Stimulated activated effector memory CD8-positive, alpha-beta T cell treated with anti-CD3 and anti-CD28 coated beads, Interleukin-12 subunit alpha, Interleukin-12 subunit beta, amount 100 ng/mL, for 72 hours (primary cell): ENCODE measurements around the gene SLC4A7.
A peak's percentile ranks its signal among the peaks of the same experiment; 100 is the strongest.

Experiments
- ATAC-seq: fragments of 150-1000 bp; cut with Tn5 transposase; 2 replicates; pipeline ENCODE4 v1.10.0; 2021
- DNase-seq, 2 donors: peaks; one replicate each; pipeline ENCODE4 v3.0.0; 2021 to 2022; ENCODE audit warnings: low spot score in 2 of 2
- H3K27ac Mint-ChIP-seq: one replicate; pipeline ENCODE4 v1.8.0; 2022; ENCODE audit warnings: mild to moderate bottlenecking, mixed read lengths
- H3K36me3 Mint-ChIP-seq: one replicate; pipeline ENCODE4 v1.8.0; 2022; ENCODE audit warnings: mild to moderate bottlenecking, mixed read lengths
- H3K4me1 Mint-ChIP-seq: one replicate; pipeline ENCODE4 v1.8.0; 2022; ENCODE audit warnings: mixed read lengths
- H3K4me3 Mint-ChIP-seq: one replicate; pipeline ENCODE4 v1.8.0; 2022; ENCODE audit warnings: mild to moderate bottlenecking, mixed read lengths
- H3K9me3 Mint-ChIP-seq: one replicate; pipeline ENCODE4 v1.8.0; 2022; ENCODE audit warnings: mixed read lengths

Gene SLC4A7

GRCh38 chr3:27366062-27366591, 118.1 kb downstream of the SLC4A7 start:
- no peak overlapping the region for H3K4me3 Mint-ChIP-seq
- H3K9me3 Mint-ChIP-seq = no peaks in the 10 kb centered on the region
- ATAC-seq (no peak), DNase-seq (no peak)
- H3K4me1 Mint-ChIP-seq = peaks cover 21% of the 10 kb centered on the region
- H3K36me3 Mint-ChIP-seq = peaks cover 7% of the 10 kb centered on the region
- no peak overlapping the region for H3K27ac Mint-ChIP-seq

DNA sequence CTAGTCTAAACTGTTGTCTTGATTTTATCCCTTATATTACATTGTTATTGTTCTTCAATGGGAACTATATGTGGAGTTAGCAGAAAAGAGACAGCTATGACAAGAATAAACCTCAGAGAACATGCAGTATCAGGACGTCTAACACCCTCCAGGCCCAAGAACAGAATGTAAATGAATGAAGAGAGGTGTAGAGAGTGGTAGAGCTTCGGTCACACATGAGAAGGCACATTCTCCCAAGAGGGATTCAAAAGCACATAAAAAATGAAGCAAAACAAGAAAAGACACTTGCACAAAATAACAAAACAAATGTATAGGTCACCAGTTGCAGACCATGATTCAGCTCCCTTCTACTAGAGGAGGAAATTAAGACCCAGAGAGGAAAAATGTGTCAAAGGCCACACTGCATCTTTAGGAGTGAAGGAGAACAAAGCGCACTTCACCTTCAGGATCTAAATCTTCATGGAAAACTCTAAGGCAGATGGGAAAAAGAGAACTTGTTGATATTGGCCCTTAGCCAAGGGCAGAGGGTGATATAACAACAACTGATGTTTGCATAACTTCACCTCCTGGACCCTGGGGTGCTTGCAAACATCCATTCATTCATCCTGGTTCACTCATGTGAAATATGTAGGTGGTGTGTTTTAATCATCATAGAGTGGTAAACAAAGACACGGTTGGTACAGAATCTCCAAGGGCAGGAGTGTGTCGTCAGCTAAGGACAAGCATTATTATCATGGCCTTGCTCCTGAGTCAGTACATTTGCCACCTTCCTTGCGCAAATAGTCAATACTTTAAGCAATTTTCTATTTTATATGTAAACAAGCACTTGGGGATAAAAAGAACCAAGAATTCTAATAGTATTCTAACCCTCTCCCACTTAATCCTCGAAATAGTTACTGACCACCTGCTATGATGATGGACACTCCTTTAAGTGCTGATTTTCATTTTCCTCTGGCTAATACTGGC, 123.8 kb downstream of the SLC4A7 start:
- Mint-ChIP-seq H3K4me3 (no peak overlapping the region), H3K9me3 (no peaks in the 10 kb centered on the region), H3K36me3 (no peaks in the 10 kb centered on the region), H3K4me1 (no peaks in the 10 kb centered on the region), H3K27ac (no peak overlapping the region)
- DNase-seq = no peak
- no peak for ATAC-seq

DNA sequence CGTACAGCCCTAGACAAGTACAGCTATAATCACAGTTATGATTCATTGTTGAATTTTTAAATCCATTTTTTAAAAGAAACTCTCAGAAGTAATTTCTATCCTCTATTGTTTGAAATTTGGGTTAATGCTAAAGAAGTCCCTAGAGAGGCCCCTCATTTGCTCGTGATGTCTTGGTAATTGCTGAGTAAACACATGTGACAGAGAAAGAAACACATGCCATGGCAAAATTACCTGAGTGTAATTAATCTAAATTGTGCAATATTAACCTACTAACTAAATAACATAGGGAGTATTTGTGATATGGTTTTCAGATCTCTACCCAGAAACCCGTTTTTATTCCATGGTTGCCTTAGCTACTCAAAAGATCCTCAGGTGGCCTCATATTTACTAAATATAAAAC, 125.8 kb downstream of the SLC4A7 start:
- Mint-ChIP-seq H3K9me3 (no peaks in the 10 kb centered on the region), H3K4me3 (peak overlapping the region; percentile 15), H3K4me1 (no peaks in the 10 kb centered on the region), H3K36me3 (no peaks in the 10 kb centered on the region), H3K27ac (no peak overlapping the region)
- DNase-seq (no peak), ATAC-seq (no peak)

DNA sequence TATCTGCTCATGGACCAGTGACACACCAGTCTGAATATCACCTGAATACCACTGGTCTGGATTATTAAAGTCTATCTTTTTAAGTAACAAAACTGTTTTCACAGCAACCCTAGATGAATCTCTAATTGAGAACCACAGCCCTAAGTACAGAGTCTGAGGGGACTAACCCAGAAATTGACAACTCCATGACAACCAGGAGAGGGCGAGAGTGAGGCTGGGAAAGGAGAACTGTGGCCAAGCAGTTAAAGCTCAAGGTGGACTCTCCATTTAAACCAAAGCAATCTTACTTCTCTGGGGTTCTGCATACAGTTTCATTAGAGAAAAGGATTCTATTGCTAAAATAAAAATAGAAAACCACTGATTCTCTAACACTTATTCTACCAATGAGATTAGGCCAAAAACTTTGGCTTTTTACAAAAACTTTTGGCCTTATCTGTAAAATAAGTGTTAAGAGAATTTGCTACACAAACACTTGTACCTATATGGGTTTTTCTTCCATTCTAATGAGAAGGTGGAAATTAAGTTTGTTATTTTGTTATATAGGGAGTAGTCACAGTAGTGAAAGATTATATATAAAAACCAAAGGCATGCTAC, 126.4 kb downstream of the SLC4A7 start:
- Mint-ChIP-seq H3K9me3 (no peaks in the 10 kb centered on the region), H3K36me3 (no peaks in the 10 kb centered on the region), H3K4me1 (no peaks in the 10 kb centered on the region), H3K4me3 (no peak overlapping the region), H3K27ac (no peak overlapping the region)
- DNase-seq (peak; percentile 42 to 76), ATAC-seq (peak; percentile 92)

- Mint-ChIP-seq H3K9me3 (no peaks in the 10 kb centered on the region), H3K27ac (no peak overlapping the region), H3K36me3 (no peaks in the 10 kb centered on the region), H3K4me3 (no peak overlapping the region), H3K4me1 (peaks cover 4% of the 10 kb centered on the region)
- ATAC-seq (no peak), DNase-seq (no peak)
Observed at GRCh38 chr3:27356976-27357375, 127.2 kb downstream of the SLC4A7 start.

- H3K4me3 Mint-ChIP-seq = no peak overlapping the region
- ATAC-seq = no peak
- H3K9me3 Mint-ChIP-seq = no peaks in the 10 kb centered on the region
- no peak overlapping the region for H3K27ac Mint-ChIP-seq
- H3K36me3 Mint-ChIP-seq = no peaks in the 10 kb centered on the region
- H3K4me1 Mint-ChIP-seq = peaks cover 20% of the 10 kb centered on the region
- no peak for DNase-seq
Observed at GRCh38 chr3:27354588-27355203, 129.5 kb downstream of the SLC4A7 start.

GRCh38 chr3:27354161-27354560, 130.0 kb downstream of the SLC4A7 start:
- H3K9me3 Mint-ChIP-seq = no peaks in the 10 kb centered on the region
- H3K36me3 Mint-ChIP-seq = no peaks in the 10 kb centered on the region
- H3K27ac Mint-ChIP-seq = no peak overlapping the region
- no peak overlapping the region for H3K4me3 Mint-ChIP-seq
- H3K4me1 Mint-ChIP-seq = peaks cover 26% of the 10 kb centered on the region
- DNase-seq (no peak), ATAC-seq (no peak)

DNA sequence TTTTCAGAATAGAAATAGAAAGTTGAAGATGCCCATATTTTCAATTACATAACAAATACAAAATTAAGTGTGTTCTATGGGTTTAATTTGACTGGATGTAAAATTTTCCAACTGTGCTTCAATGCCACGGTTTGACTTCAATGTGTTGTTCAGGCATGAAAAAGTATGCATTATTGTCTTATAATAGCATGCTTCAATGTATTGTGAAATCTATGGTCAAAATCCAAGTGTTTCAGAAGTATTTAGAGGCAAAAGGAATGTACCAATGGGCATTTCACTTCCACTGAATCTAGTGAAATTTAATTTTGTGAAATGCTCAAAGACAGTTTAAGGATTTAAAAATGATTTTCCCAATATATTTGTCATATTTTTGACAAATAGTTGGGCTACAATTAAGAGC, 131.0 kb downstream of the SLC4A7 start:
- Mint-ChIP-seq H3K9me3 (no peaks in the 10 kb centered on the region), H3K4me1 (peaks cover 34% of the 10 kb centered on the region), H3K4me3 (no peak overlapping the region), H3K27ac (no peak overlapping the region), H3K36me3 (no peaks in the 10 kb centered on the region)
- no peak for DNase-seq
- ATAC-seq = no peak

GRCh38 chr3:27352047-27352446, 132.1 kb downstream of the SLC4A7 start:
- no peak overlapping the region for H3K4me3 Mint-ChIP-seq
- DNase-seq (no peak), ATAC-seq (no peak)
- H3K4me1 Mint-ChIP-seq = peaks cover 34% of the 10 kb centered on the region
- no peaks in the 10 kb centered on the region for H3K36me3 Mint-ChIP-seq
- no peaks in the 10 kb centered on the region for H3K9me3 Mint-ChIP-seq
- H3K27ac Mint-ChIP-seq = no peak overlapping the region

GRCh38 chr3:27349832-27350231, 134.4 kb downstream of the SLC4A7 start:
- Mint-ChIP-seq H3K9me3 (no peaks in the 10 kb centered on the region), H3K4me3 (peak overlapping the region; percentile 31), H3K4me1 (peaks cover 41% of the 10 kb centered on the region), H3K27ac (peak overlapping the region; percentile 78), H3K36me3 (no peaks in the 10 kb centered on the region)
- no peak for DNase-seq
- peak; percentile 53 for ATAC-seq

DNA sequence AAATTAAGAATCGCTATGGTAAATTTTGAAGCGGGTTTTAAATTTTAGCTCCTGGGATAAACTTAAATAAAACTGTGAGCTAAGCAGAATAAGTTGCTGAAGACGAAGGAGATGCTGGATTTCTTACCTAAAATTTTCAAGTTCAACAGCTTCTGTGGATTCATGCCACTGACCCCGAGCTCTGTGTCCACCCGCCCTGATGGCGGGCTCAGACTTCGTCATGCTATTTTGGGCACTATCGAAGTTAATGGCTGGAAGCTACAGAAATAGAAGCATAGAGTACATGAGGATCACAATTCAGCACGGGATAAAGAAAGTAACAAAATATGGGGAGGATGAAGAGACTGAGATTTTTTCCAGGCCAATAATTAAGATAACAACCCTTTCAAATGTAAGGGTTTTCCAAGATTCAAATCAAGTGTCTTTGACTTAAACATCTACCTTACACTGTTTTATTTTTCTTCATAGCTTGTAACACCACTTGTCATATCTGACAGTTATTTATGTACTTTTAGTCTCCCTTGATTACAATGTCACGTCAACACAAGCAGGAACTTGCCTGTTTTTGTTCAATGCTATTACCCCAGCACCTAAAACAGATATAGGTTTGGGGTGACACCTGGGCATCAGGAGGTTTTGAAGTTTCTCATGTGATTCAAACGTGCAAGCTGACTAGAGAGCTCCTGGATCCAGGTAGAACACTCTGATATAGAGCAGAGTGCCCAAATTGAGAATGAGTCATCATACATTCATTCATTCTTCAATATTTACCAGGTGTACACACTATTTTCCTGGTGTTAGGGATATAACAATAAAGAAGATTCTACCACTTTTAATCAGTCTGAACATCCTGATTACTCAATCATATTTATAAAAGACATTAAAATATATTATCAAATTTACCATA, 138.0 kb downstream of the SLC4A7 start:
- Mint-ChIP-seq H3K4me3 (no peak overlapping the region), H3K9me3 (no peaks in the 10 kb centered on the region), H3K27ac (no peak overlapping the region), H3K4me1 (peaks cover 33% of the 10 kb centered on the region), H3K36me3 (no peaks in the 10 kb centered on the region)
- ATAC-seq (no peak), DNase-seq (no peak)

DNA sequence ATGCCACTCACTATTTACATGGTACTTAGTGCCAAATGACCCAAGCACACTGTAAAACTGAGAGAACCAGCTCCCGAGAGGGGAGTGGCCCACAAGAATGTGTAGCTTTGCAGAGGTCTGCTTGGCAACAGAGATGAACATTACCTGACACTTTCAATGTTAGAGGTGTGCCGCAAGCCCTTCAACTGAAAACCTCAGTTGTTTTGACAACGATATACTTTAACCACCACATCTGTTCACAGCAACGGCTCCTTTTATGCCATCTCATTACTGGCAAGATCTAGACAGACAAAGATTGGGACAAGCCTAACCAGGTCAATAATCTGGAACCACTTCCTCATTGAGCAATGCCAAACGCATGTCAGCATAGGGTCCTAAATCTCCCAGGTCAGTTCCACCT, 138.7 kb downstream of the SLC4A7 start:
- no peak for DNase-seq
- H3K36me3 Mint-ChIP-seq = no peaks in the 10 kb centered on the region
- no peak overlapping the region for H3K27ac Mint-ChIP-seq
- no peak overlapping the region for H3K4me3 Mint-ChIP-seq
- H3K4me1 Mint-ChIP-seq = peaks cover 28% of the 10 kb centered on the region
- ATAC-seq = peak; percentile 92
- no peaks in the 10 kb centered on the region for H3K9me3 Mint-ChIP-seq

- DNase-seq (no peak), ATAC-seq (no peak)
- no peaks in the 10 kb centered on the region for H3K36me3 Mint-ChIP-seq
- H3K4me1 Mint-ChIP-seq = peaks cover 24% of the 10 kb centered on the region
- H3K4me3 Mint-ChIP-seq = no peak overlapping the region
- H3K9me3 Mint-ChIP-seq = no peaks in the 10 kb centered on the region
- H3K27ac Mint-ChIP-seq = no peak overlapping the region
Observed at GRCh38 chr3:27345045-27345444, 139.1 kb downstream of the SLC4A7 start.

DNA sequence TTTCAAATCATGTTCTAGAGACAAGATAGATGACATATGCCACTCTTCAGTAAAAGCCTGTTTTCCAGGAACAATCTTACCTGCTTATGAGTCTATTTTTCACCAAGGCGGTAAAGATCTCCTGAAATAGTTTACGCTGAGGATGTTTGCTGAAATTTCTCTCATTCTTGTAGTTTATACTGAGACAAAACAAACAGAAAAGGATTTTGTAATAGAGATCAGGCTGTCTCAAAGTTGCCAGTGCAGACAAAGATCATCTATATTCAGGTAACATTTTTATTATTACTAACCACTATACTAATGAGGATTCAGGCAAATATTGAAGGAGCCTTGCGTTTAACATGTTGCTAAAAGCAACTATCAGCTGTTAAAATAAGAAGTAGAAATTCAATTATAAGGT, 140.0 kb downstream of the SLC4A7 start:
- no peak for DNase-seq
- Mint-ChIP-seq H3K4me3 (no peak overlapping the region), H3K36me3 (no peaks in the 10 kb centered on the region), H3K9me3 (no peaks in the 10 kb centered on the region), H3K27ac (no peak overlapping the region), H3K4me1 (peaks cover 16% of the 10 kb centered on the region)
- no peak for ATAC-seq

DNA sequence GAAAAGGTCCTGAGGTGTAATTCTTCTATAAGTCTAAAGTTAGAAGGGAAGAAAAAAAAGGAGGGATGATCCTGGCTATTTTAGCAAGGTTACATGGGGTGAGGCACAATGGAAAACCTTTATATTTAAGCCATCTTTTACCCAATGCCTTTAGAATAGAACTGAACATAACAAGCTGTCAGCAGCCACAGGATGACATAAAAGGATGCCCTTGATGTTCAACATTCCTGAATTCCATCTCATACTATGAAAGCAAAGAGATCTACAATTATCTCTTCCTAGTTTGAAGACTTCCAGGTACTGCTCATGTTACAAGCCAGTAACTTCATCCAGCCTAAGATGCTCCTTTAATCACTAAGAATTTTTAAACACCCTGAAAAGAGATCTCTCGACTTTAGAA, 141.9 kb downstream of the SLC4A7 start:
- Mint-ChIP-seq H3K4me1 (peaks cover 7% of the 10 kb centered on the region), H3K4me3 (no peak overlapping the region), H3K36me3 (no peaks in the 10 kb centered on the region), H3K9me3 (no peaks in the 10 kb centered on the region), H3K27ac (no peak overlapping the region)
- ATAC-seq = no peak
- DNase-seq = no peak
